Karpas-422 (cell line): ENCODE measurements around the gene AMMECR1. TPM values are rescaled to one million over a fixed set of nuclear protein-coding genes. Genes with fewer than 3 reads are reported as not detected.

ENCODE experiments used
- DNase-seq: peaks from one replicate; pipeline ENCODE4 v3.0.0-alpha.2; 2015
- H2AFZ ChIP-seq: fragments of 200-600 bp; sonication (generic); 2 replicates; pipeline ENCODE4 v1.6.1; 2014; ENCODE audit warnings: antibody characterized with exemption, low read length, mixed read lengths
- H3K27ac ChIP-seq: fragments of 200-600 bp; sonication (generic); 2 replicates; pipeline ENCODE4 v1.5.1; 2014; ENCODE audit warnings: mild to moderate bottlenecking, low read length, moderate library complexity
- H3K27me3 ChIP-seq: fragments of 200-600 bp; sonication (generic); 2 replicates; pipeline ENCODE4 v1.6.1; 2014; ENCODE audit warnings: low read length, mixed read lengths
- H3K36me3 ChIP-seq: fragments of 200-600 bp; sonication (generic); 2 replicates; pipeline ENCODE4 v1.6.1; 2014; ENCODE audit warnings: low read length, mixed read lengths; ENCODE audit not compliant: insufficient read depth
- H3K4me1 ChIP-seq: fragments of 200-600 bp; sonication (generic); 2 replicates; pipeline ENCODE4 v1.6.1; 2014; ENCODE audit warnings: mild to moderate bottlenecking, low read length, mixed read lengths
- H3K4me2 ChIP-seq: fragments of 200-600 bp; sonication (generic); 2 replicates; pipeline ENCODE4 v1.6.1; 2014; ENCODE audit warnings: low read length, low read depth, mild to moderate bottlenecking; ENCODE audit not compliant: poor library complexity, severe bottlenecking
- H3K4me3 ChIP-seq: fragments of 200-600 bp; sonication (generic); 2 replicates; pipeline ENCODE4 v1.5.1; 2014; ENCODE audit warnings: mild to moderate bottlenecking, antibody characterized with exemption, low read length, mixed read lengths
- H3K79me2 ChIP-seq: fragments of 200-600 bp; sonication (generic); 2 replicates; pipeline ENCODE4 v1.6.1; 2014; ENCODE audit warnings: mild to moderate bottlenecking, low read length, mixed read lengths
- H3K9ac ChIP-seq: fragments of 200-600 bp; sonication (generic); 2 replicates; pipeline ENCODE4 v1.6.0; 2014; ENCODE audit warnings: low read length
- H3K9me2 ChIP-seq: fragments of 200-600 bp; sonication (generic), shearing (Covaris generic); replicated peaks from 2 replicates; pipeline ENCODE4 v1.6.0; 2014; ENCODE audit warnings: mild to moderate bottlenecking, low read length, moderate library complexity; ENCODE audit not compliant: insufficient read depth
- H3K9me3 ChIP-seq: fragments of 300-700, 200-600 bp; sonication (generic); 2 replicates; pipeline ENCODE4 v1.6.1; 2014; ENCODE audit warnings: low read length, mixed read lengths
- H4K20me1 ChIP-seq: fragments of 200-600 bp; sonication (generic); 2 replicates; pipeline ENCODE4 v1.6.1; 2014; ENCODE audit warnings: mild to moderate bottlenecking, antibody characterized with exemption, low read length, low read depth; ENCODE audit not compliant: insufficient read depth
- total RNA-seq: library from RNA; depleted of rRNA; stranded (reverse); fragments of >200 nt; shearing (Covaris generic); gene quantifications from 2 replicates; pipeline ENCODE4 v1.2.3, GENCODE V29; 2014; ENCODE audit warnings: low replicate concordance

AMMECR1 gene
- total RNA-seq, 1 experiment from 2014 or later: 15.1 TPM

DNA sequence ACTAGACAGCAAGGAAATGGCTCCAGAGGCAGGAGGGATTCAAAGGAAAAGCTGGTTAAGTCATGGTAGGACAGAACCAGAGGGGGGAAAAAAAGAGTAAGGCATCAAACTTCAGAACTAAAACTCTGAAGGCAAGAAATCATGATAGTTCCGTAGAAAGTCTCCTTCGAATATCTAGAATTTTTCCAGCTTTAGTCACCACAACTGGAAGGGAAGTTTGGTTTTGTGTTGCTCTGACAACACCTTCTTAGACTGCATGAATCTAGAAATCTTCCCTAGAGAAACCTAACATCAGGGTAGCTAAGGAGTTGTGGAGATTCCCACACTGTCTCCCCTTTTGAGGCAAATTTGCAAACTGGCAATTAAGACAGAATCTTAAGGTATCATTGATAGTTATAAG lies 33.7 kb downstream of the AMMECR1 start:
- no peak overlapping the region for H3K9ac ChIP-seq
- peaks cover 90% of the 10 kb centered on the region for H3K79me2 ChIP-seq

DNA sequence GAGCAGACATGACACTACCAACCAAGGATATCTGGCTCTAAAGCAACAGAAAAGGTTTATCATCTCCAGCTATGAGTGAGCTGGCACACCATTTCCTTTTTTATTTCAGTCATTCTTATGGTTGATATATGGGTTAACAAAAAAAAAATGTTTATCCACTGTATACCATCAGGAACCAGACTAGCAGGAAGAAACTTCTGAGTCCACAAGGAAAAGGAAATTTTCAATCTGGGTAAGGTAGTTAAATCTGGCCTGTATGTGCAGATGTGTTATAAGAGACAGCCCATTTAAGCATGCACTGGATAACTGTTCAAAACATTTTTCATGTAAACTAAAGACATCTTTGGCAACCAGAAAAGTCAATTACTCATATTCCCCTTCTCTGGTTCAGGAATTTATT lies 35.0 kb downstream of the AMMECR1 start:
- Histone ChIP-seq H3K9me2 (no peaks in the 10 kb centered on the region), H3K4me1 (no peaks in the 10 kb centered on the region), H4K20me1 (no peaks in the 10 kb centered on the region), H3K27ac (no peak overlapping the region), H3K4me2 (no peak overlapping the region), H3K79me2 (peaks cover 91% of the 10 kb centered on the region), H3K27me3 (no peaks in the 10 kb centered on the region), H3K4me3 (no peak overlapping the region), H2AFZ (no peak overlapping the region), H3K36me3 (no peaks in the 10 kb centered on the region), H3K9me3 (no peaks in the 10 kb centered on the region; the same call in 1 of the 2 replicates), H3K9ac (no peak overlapping the region)
- no peak for DNase-seq

More for the DNA sequence above, 33.7 kb downstream of the AMMECR1 start:
- Histone ChIP-seq H3K4me1 (no peaks in the 10 kb centered on the region), H3K27ac (no peak overlapping the region), H3K27me3 (no peaks in the 10 kb centered on the region), H3K36me3 (no peaks in the 10 kb centered on the region), H2AFZ (no peak overlapping the region), H3K9me3 (no peaks in the 10 kb centered on the region; the same call in 1 of the 2 replicates), H3K9me2 (no peaks in the 10 kb centered on the region), H3K4me2 (no peak overlapping the region), H4K20me1 (no peaks in the 10 kb centered on the region), H3K4me3 (no peak overlapping the region)
- no peak for DNase-seq

DNA sequence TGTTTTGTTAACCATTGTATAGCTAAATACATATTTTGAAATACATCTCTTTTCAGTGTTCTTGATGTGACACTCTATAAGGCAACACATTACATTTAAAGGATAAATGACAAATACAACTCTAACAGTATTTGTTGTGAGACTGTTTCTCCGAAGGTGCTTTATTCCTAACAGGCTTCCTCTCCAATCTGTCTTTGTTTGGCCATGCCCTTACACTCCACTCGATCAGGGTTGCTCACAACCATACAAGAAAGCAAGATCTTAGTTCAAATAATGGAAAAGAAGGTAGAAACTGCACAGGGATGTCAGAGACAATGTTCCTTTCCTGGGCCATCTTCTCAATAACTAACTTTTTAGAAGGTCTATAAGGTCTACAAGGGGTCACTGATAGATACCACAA lies 36.5 kb downstream of the AMMECR1 start:
- no peak overlapping the region for H3K4me2 ChIP-seq
- H3K79me2 ChIP-seq: peaks cover 90% of the 10 kb centered on the region
- no peaks in the 10 kb centered on the region for H3K4me1 ChIP-seq
- no peaks in the 10 kb centered on the region for H3K27me3 ChIP-seq
- H2AFZ ChIP-seq: no peak overlapping the region
- H3K4me3 ChIP-seq: no peak overlapping the region
- no peak overlapping the region for H3K27ac ChIP-seq
- no peaks in the 10 kb centered on the region for H4K20me1 ChIP-seq
- no peaks in the 10 kb centered on the region for H3K36me3 ChIP-seq
- peaks cover 3% of the 10 kb centered on the region; the same call in 1 of the 2 replicates for H3K9me3 ChIP-seq
- H3K9ac ChIP-seq: no peak overlapping the region
- no peak for DNase-seq
- H3K9me2 ChIP-seq: no peaks in the 10 kb centered on the region

DNA sequence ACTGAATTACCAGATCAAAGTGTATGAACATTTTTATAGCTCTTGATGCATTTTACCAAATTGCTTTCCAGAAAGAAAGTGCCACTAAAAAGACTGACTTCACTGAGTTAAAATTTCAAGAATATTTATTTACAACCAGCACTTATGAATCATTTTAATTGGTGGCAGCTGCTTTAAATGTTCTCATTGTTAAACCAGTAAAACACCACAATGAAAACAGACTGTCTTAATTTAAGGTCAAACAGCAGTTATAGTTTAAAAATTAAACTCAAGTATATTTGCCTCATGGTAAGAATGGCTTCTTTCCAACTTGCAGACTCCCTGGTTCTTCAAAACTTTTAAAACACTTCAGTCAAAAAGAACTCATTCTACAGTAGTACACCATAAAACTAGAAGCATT lies 36.9 kb downstream of the AMMECR1 start:
- Histone ChIP-seq H2AFZ (no peak overlapping the region), H3K27me3 (no peaks in the 10 kb centered on the region), H3K9me2 (no peaks in the 10 kb centered on the region), H3K79me2 (peaks cover 89% of the 10 kb centered on the region), H3K9me3 (peaks cover 3% of the 10 kb centered on the region; the same call in 1 of the 2 replicates), H3K9ac (no peak overlapping the region), H4K20me1 (no peaks in the 10 kb centered on the region), H3K4me1 (no peaks in the 10 kb centered on the region), H3K36me3 (no peaks in the 10 kb centered on the region), H3K27ac (no peak overlapping the region), H3K4me3 (no peak overlapping the region), H3K4me2 (no peak overlapping the region)
- no peak for DNase-seq

DNA sequence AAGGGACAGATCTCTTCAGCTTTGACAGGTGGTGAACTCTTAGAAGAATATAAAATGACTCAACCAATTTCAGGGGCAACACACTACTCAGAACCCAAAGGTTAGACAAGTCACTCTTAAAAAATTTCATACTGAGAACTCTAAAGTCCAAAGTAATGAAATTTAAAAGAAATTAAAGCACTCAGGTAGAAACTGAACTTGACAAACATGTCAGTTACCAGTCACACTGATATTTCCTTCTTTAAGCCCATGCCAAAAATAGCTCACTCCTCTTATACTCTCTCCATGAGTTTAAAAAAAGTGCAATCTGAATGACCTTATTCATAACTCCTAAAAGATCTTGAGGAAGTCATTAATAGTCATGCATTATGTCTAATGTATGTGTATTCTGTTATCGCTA lies 40.3 kb downstream of the AMMECR1 start:
- Histone ChIP-seq H3K9me2 (no peaks in the 10 kb centered on the region), H3K4me1 (no peaks in the 10 kb centered on the region), H3K27ac (no peak overlapping the region), H3K36me3 (no peaks in the 10 kb centered on the region), H3K4me3 (no peak overlapping the region), H3K4me2 (no peak overlapping the region), H3K9ac (no peak overlapping the region), H2AFZ (no peak overlapping the region), H3K27me3 (no peaks in the 10 kb centered on the region), H3K79me2 (peaks cover 82% of the 10 kb centered on the region), H3K9me3 (peaks cover 3% of the 10 kb centered on the region; the same call in 1 of the 2 replicates), H4K20me1 (no peaks in the 10 kb centered on the region)
- no peak for DNase-seq

DNA sequence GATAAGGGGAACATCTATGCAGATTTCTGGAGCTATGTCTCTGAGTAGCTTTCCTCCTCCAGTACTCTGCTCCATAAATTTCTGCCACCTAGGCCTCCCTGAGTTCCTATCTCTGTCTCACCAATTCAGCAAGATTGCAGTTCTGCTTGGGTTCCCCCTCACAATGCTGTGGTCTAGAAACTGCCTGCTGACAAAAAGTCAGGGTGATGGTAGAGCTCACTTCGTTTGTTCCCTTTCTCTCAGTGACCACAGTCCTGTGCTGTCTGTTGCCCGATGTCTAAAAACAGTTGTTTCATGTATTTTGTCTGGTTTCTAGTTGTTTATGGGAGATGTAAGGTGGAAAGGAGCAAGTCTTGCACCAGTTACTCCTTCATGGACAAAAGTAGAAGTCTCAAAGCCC lies 41.1 kb downstream of the AMMECR1 start:
- peaks cover 75% of the 10 kb centered on the region for H3K79me2 ChIP-seq
- H3K4me2 ChIP-seq: no peak overlapping the region
- H3K36me3 ChIP-seq: no peaks in the 10 kb centered on the region
- no peak overlapping the region for H3K27ac ChIP-seq
- no peaks in the 10 kb centered on the region for H4K20me1 ChIP-seq
- H3K27me3 ChIP-seq: no peaks in the 10 kb centered on the region
- no peak overlapping the region for H3K4me3 ChIP-seq
- H2AFZ ChIP-seq: no peak overlapping the region
- no peaks in the 10 kb centered on the region for H3K4me1 ChIP-seq
- H3K9me3 ChIP-seq: peaks cover 3% of the 10 kb centered on the region; the same call in 1 of the 2 replicates
- no peak overlapping the region for H3K9ac ChIP-seq
- no peak for DNase-seq
- no peaks in the 10 kb centered on the region for H3K9me2 ChIP-seq

DNA sequence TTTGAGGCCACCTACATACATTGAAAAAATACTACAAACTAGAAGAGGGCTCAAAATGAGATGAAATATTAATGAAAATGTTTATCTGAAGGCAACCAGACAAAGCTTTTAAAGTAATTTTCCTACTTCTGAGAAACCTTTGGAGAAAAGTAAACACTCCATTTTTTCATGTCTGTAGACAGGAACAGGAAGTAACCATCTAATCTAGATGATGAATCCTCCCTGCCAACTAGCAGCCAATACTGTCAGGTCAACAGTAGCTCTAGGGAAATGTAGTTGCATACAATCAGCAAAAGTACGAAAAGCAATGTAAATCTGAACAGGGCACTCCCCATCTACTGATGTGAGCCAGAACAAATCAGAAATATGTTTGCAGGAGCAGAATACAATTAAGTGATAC lies 49.0 kb downstream of the AMMECR1 start:
- Histone ChIP-seq H3K4me3 (no peak overlapping the region), H3K36me3 (no peaks in the 10 kb centered on the region), H2AFZ (no peak overlapping the region), H3K9me2 (no peaks in the 10 kb centered on the region), H3K27me3 (no peaks in the 10 kb centered on the region), H3K9ac (no peak overlapping the region), H4K20me1 (no peaks in the 10 kb centered on the region), H3K4me2 (no peak overlapping the region), H3K9me3 (no peaks in the 10 kb centered on the region), H3K4me1 (no peaks in the 10 kb centered on the region), H3K79me2 (peaks cover 68% of the 10 kb centered on the region), H3K27ac (no peak overlapping the region)
- no peak for DNase-seq

DNA sequence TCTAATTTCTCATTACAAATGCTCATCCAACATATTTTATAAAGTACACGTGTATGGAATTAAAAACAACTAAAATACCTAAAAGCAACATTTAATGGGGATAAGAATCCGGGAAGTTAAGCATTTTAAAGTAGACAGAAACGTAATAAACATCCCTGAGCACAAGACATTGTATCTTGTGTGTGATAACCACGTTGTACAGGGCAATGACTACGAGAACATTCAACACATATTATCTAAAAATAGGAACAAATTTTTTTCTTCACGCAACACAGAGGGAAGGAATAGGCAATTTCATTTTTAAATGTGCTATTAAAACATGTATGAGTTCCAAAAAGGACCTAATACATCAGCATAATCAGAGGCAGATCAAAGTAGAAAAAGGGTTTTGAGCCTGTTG lies 49.5 kb downstream of the AMMECR1 start:
- Histone ChIP-seq H3K9ac (no peak overlapping the region), H3K4me1 (no peaks in the 10 kb centered on the region), H3K27me3 (no peaks in the 10 kb centered on the region), H3K4me3 (no peak overlapping the region), H3K4me2 (no peak overlapping the region), H3K27ac (no peak overlapping the region), H3K79me2 (peaks cover 69% of the 10 kb centered on the region), H3K36me3 (no peaks in the 10 kb centered on the region), H4K20me1 (no peaks in the 10 kb centered on the region), H3K9me2 (no peaks in the 10 kb centered on the region), H2AFZ (no peak overlapping the region), H3K9me3 (no peaks in the 10 kb centered on the region)
- no peak for DNase-seq

DNA sequence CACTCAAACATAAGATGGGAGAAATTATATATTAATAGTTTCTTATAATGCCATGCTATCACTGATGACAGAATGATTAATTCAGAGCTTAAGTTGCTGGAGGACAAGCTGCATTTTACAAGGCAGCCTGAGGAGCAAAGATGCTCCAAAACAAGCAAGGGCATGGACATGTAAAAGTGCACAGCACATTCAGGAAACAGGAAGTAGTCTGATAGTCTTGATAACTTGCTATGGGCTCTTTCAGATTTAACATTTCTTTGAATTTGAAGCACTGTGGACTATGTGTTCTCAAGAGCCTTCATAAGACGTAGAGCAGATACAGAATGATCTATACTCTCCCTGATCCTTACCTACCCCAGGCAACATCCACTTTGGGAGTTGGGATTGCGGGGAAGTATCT lies 50.0 kb downstream of the AMMECR1 start:
- H3K9me3 ChIP-seq: no peaks in the 10 kb centered on the region
- peaks cover 69% of the 10 kb centered on the region for H3K79me2 ChIP-seq
- no peak overlapping the region for H3K27ac ChIP-seq
- no peak overlapping the region for H2AFZ ChIP-seq
- no peak overlapping the region for H3K4me3 ChIP-seq
- no peaks in the 10 kb centered on the region for H3K9me2 ChIP-seq
- no peak for DNase-seq
- H3K4me1 ChIP-seq: no peaks in the 10 kb centered on the region
- H3K4me2 ChIP-seq: no peak overlapping the region
- H3K36me3 ChIP-seq: no peaks in the 10 kb centered on the region
- H3K9ac ChIP-seq: no peak overlapping the region
- no peaks in the 10 kb centered on the region for H4K20me1 ChIP-seq
- no peaks in the 10 kb centered on the region for H3K27me3 ChIP-seq
